AG08396 (cell line): ENCODE results near the gene LDLRAD4.
A peak's percentile ranks its signal among the peaks of the same experiment; 100 is the strongest.

Source experiments
- DNase-seq: peaks from one replicate; pipeline ENCODE4 v3.0.0; 2012; ENCODE audit warnings: low spot score, mixed read lengths

Gene LDLRAD4

GRCh38 chr18:13371689-13372418, 153.3 kb downstream of the LDLRAD4 start:
- DNase-seq: no peak

- DNase-seq: no peak
Measured at GRCh38 chr18:13372531-13372951, 154.0 kb downstream of the LDLRAD4 start.

- no peak for DNase-seq
Measured at GRCh38 chr18:13374096-13374467, 155.5 kb downstream of the LDLRAD4 start.

GRCh38 chr18:13374468-13375301, 156.1 kb downstream of the LDLRAD4 start:
- no peak for DNase-seq

- peak; percentile 91 for DNase-seq
Measured at GRCh38 chr18:13375302-13376255, 157.0 kb downstream of the LDLRAD4 start.

- no peak for DNase-seq
Measured at GRCh38 chr18:13376298-13376840, 157.8 kb downstream of the LDLRAD4 start.

GRCh38 chr18:13376841-13377351, 158.3 kb downstream of the LDLRAD4 start:
- no peak for DNase-seq

- DNase-seq: no peak
Measured at GRCh38 chr18:13377496-13377895, 158.9 kb downstream of the LDLRAD4 start.

- DNase-seq: no peak
Measured at GRCh38 chr18:13378150-13378549, 159.6 kb downstream of the LDLRAD4 start.

- DNase-seq: no peak
Measured at GRCh38 chr18:13379062-13379865, 160.7 kb downstream of the LDLRAD4 start.

GRCh38 chr18:13379930-13380690, 161.6 kb downstream of the LDLRAD4 start:
- no peak for DNase-seq

GRCh38 chr18:13380691-13381070, 162.1 kb downstream of the LDLRAD4 start:
- no peak for DNase-seq

GRCh38 chr18:13381331-13381730, 162.8 kb downstream of the LDLRAD4 start:
- DNase-seq: no peak

- DNase-seq: peak; percentile 91
Measured at GRCh38 chr18:13381944-13382365, 163.4 kb downstream of the LDLRAD4 start.

- peak; percentile 80 for DNase-seq
Measured at GRCh38 chr18:13382366-13382953, 163.9 kb downstream of the LDLRAD4 start.

GRCh38 chr18:13382954-13383827, 164.6 kb downstream of the LDLRAD4 start:
- no peak for DNase-seq

GRCh38 chr18:13386891-13387801, 168.6 kb downstream of the LDLRAD4 start:
- no peak for DNase-seq
